Fibroblast of skin of left quadriceps (primary cell): Measurements from ENCODE around the gene FN3KRP.
A peak's percentile ranks its signal among the peaks of the same experiment; 100 is the strongest.
"Not testable (repeated sequence)": the region's sequence is repeated elsewhere in the genome, so short reads cannot be mapped to it uniquely, and the experiment has no call there.

ENCODE experiments used
- DNase-seq, 2 experiments: peaks; one replicate each; pipeline ENCODE4 v3.0.0-alpha.2; 2013; ENCODE audit warnings: low read depth in 2 of 2

FN3KRP gene

DNA sequence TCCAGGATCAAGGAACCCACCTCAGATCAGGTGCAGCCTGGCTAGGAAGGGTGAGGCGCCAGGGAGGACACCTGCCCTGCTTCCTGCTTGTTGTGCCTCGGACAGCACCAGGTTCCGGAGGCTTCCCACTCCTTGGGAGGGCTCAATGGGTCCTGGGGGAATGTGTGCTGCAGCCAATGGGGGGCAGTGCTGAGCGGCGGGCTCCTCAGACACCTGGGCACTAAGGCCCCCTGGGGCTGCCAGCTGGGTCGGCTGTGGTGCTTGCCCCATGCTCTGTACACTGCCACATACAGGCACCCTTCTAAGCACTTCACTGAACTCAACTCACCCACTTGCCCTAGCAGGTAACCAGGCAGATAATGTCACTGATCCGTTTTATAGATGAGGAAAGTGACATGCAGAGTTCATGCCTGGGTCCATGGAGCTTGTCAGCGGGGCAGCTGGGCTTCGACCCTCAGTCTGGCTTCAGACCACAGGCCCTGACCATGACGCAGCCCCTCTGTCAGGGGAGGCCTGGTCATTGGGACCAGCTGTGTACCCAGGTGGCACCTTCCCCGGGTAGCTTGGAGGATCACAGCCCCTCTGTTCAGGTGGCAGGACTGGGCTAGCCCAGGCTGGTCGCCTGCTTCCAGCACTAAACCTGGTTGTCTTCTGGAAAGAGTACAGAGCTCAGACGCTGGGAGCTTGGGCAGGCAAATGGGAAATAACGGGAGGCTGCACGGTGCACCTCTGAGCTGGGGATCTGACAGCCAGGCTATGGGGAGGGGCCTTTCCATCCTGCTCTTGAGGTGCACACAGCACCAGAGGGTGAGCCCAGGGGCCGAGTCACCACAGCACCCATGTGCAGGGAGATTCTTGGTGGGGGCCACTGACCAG lies 27.1 kb downstream of the FN3KRP start:
- DNase-seq, result no peak

DNA sequence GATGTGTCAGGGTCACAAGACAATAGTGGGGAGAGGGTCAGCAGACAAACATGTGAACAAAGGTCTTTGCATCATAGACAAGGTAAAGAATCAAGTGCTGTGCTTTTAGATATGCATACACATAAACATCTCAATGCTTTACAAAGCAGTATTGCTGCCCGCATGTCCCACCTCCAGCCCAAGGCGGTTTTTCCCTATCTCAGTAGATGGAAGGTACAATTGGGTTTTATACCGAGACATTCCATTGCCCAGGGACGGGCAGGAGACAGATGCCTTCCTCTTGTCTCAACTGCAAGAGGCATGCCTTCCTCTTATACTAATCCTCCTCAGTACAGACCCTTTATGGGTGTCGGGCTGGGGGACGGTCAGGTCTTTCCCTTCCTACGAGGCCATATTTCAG lies 28.2 kb downstream of the FN3KRP start:
- not testable (repeated sequence) for DNase-seq

GRCh38 chr17:82745524-82745923 lies 29.0 kb downstream of the FN3KRP start:
- DNase-seq, result no peak

DNA sequence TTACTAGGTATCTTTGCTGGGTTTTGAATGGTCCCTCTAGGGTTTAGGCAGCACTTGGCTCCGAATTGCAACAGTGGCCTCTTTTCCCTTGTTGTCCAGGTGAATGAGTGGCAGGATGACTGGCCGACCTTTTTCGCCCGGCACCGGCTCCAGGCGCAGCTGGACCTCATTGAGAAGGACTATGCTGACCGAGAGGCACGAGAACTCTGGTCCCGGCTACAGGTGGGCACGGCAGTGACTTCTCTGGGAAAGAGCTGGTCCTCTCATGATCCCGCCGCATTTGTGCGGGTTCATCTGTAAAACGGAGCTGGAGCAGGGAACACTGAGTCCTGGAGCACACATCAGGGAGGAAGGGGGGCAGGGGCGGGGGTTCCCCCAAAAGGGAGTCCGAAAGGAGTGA lies 32.2 kb downstream of the FN3KRP start:
- DNase-seq, result no peak

DNA sequence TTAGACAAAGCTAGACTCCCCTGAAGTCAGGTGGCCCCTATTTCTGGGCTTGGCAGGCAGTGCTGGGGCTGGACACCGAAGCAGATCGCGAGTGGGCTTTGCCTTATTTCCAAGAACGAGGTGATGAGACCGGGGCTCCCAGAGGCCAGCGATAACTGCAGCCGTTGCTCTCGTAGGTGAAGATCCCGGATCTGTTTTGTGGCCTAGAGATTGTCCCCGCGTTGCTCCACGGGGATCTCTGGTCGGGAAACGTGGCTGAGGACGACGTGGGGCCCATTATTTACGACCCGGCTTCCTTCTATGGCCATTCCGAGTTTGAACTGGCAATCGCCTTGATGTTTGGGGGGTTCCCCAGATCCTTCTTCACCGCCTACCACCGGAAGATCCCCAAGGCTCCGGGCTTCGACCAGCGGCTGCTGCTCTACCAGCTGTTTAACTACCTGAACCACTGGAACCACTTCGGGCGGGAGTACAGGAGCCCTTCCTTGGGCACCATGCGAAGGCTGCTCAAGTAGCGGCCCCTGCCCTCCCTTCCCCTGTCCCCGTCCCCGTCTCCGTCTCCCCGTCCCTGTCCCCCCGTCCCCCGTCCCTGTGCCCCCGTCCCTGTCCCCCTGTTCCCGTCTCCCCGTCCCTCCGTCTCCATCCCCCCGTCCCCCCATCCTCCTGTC lies 33.9 kb downstream of the FN3KRP start:
- DNase-seq, result no peak

- no peak for DNase-seq
Observed at GRCh38 chr17:82751171-82751570, 34.7 kb downstream of the FN3KRP start.

DNA sequence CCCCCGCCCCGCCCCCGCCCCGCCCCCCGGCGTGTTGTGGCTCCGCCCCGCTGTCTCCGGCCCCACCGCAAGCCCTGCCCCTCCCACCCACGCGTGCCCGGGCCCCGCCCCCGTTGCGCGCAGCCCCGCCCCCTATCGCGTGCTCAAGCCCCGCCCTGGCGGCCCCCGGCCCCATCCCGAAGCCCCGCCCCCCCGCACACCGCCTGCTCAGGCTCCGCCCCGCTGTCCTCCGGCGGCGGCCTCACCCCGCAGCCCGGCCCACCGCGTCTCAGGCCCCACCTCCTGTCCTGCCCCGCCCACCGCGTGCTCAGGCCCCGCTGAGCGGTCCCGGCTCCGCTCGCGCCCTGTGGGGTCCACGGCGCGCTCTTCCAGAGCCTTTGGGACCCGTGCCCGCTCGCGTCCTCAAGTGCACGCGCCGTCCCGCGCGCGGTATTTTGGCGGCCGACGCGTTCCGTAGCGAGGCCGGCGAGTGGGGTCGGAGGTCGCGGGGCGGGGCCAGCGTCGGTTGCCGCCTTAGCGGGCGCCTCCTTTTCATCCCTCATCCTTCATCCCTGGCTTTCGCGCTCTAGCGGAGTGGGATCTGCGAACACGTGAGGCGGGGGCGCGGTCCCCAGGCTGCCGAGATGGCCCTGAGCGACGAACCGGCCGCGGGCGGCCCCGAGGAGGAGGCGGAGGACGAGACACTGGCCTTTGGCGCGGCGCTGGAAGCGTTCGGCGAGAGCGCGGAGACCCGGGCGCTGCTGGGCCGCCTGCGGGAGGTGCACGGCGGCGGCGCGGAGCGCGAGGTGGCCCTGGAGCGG lies 35.3 kb downstream of the FN3KRP start, which contains the start of gene TBCD:
TBCD (plus strand) TSS at position 495 of the 800 bp plus-strand sequence; CDS start at position 624, 129 bp downstream.
- peak; percentile 77 to 79 for DNase-seq

DNA sequence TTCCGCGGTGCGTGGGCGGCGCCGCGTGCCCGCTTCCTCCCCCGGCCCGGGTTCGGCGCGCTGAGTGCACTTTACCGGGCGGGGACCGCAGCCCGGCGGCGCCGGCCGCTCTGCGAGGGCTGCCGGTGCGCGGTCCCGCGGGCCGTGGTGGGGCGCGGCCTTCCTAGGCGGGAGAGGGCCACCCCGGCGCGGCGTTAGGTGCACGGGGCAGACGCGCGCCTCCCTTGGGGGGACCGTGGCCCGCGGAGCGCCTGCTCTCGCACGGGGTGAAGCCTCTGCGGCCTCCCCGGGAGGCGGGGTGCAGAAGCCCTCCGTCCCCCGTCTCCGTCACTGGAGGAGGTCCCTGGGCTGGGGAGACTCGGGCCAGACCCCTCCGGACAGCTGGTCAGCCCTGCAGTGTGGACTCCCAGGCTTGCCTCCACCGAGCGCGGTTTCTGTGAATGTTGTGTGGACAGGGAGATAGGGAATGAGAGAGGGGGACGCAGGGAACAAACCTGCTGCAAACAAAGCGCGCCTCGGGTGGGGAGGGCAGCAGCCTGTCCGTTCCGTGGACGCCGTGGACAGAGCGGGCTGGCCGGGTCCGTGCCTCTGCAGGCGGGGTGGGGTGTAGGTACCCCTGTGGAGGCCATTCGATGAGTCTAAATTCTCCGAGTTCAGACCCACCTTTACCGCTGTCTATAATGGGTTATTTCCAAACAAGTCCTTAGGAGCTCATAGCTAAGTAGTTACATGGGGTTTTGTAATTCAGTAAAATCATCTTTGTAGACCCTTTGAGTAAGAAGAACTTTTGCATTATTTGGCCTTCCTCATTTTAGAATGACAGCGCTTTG lies 36.1 kb downstream of the FN3KRP start:
- DNase-seq, result no peak

DNA sequence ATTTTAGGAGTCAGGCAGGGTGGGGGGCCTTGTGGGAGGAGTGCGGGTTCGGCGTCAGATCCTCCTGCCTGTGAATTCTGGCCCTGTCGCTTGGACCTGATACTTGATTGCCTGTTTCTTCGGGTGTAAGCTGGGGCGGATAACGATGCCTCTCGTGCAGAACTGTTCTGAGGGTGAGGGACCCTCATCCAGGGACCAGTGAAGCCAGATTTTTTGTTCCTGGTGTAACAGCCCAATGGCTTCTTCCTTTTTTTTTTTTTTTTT lies 36.6 kb downstream of the FN3KRP start:
- DNase-seq, result no peak

- no peak for DNase-seq
Observed at GRCh38 chr17:82754297-82755208, 38.0 kb downstream of the FN3KRP start.

GRCh38 chr17:82756166-82756565 lies 39.7 kb downstream of the FN3KRP start:
- DNase-seq, result no peak

GRCh38 chr17:82765371-82765770 lies 48.9 kb downstream of the FN3KRP start:
- no peak for DNase-seq

- no peak for DNase-seq
Observed at GRCh38 chr17:82767041-82767754, 50.7 kb downstream of the FN3KRP start.

DNA sequence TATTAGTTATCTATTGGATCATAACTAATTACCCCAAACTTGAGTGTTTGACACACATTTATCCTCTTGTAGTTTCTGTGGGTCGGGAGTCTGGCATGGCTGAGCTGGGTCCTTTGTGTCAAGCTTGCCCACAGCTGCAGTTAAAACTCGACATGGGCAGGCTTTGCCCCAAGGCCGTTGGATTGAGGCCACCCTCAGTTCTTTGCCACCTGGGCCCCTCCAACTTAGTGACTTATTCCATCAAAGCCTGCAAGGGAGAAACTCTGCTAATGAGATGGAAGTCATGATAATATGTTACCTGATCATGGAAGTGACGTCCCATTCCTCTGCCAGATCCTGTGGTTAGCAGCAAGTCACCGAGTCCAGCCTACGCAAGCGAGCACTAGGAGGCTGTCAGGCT lies 52.5 kb downstream of the FN3KRP start:
- DNase-seq, result no peak

GRCh38 chr17:82772026-82772425 lies 55.5 kb downstream of the FN3KRP start:
- no peak for DNase-seq

GRCh38 chr17:82774456-82774855 lies 58.0 kb downstream of the FN3KRP start:
- not testable (repeated sequence) for DNase-seq

DNA sequence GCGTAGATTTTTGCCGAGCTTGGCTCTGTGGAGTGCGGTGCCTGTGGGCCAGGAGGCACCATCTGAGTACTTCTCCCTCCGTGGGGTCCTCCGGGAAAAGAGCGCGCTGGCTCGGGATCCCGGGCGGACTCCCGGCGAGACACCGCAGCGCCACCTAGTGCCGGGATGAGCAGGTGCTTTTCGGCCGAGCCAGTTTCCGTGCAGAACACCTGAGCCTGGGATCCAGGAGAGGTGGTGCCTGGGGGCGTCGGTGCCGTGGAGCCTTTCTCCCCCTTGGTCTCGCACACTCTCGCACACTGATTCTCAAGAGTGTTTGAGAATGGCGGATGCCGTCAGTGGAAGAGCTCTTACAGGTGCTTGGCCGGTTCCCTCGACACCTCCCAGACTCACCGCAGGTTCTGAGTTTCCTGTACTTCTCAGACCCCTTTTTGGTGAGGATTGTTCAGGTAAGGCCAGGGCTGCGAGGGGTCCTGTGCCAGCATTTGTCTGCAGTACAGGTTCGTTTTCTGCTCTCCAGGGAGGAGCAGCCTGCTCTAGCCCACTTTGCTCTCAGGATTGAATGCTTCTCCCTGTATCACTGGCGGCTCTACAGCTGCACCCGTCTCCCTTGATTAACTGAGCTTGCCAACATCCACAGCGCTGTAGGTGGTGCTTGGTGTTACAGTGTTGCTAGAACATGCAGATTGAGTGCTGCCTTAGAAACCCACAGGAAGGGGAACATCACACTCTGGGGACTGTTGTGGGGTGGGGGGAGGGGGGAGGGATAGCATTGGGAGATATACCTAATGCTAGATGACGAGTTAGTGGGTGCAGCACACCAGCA lies 58.7 kb downstream of the FN3KRP start:
- no peak for DNase-seq

- no peak for DNase-seq
Observed at GRCh38 chr17:82776454-82776853, 59.9 kb downstream of the FN3KRP start.
